GM12874 (cell line): ENCODE measurements around the gene TPSAB1.

Experiments used
- TF ChIP-seq, protein P1 (sequence below): IDR thresholded peaks from 2 replicates; pipeline ENCODE4 v1.5.1; 2011; ENCODE audit warnings: low read depth, mild to moderate bottlenecking, control low read depth, low read length, moderate library complexity; ENCODE audit not compliant: insufficient read depth

Gene TPSAB1

DNA sequence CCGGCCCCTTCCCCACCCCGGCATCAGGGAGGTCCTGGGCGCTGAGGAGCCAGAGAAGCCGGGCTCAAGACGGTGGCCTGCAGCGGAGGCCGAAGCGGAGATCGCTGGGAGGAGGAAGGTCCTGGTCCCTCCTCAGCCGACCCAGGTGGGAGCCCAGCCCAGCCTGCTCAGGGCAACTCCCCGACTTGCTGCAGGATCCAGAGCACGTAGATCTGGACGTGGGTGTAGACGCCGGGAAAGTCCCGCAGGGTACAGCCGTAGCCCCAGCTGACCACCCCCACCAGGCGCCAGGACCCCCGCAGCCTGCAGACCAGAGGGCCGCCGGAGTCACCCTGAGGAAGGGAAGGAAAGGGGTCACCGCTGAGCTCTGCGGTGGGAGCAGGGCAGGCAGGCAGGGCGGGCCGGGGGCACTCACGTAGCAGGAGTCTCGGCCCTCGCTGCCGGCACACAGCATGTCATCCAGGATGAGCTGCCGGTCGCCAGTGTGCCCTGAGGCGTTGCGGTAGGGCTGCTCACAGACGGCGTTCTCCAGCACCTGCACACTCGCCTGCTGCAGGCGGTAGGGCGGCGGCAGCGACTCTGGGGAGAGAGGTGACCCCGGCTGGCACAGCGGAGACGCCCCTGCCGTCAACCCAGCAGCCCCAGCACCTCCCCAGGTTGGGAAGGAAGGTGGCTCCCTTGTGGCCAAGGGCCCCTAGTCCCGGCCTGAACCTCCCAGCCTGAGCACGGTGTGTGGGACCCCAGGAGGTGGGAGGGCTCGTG lies 20.8 kb downstream of the TPSAB1 start:
- TF ChIP-seq, protein P1, sequence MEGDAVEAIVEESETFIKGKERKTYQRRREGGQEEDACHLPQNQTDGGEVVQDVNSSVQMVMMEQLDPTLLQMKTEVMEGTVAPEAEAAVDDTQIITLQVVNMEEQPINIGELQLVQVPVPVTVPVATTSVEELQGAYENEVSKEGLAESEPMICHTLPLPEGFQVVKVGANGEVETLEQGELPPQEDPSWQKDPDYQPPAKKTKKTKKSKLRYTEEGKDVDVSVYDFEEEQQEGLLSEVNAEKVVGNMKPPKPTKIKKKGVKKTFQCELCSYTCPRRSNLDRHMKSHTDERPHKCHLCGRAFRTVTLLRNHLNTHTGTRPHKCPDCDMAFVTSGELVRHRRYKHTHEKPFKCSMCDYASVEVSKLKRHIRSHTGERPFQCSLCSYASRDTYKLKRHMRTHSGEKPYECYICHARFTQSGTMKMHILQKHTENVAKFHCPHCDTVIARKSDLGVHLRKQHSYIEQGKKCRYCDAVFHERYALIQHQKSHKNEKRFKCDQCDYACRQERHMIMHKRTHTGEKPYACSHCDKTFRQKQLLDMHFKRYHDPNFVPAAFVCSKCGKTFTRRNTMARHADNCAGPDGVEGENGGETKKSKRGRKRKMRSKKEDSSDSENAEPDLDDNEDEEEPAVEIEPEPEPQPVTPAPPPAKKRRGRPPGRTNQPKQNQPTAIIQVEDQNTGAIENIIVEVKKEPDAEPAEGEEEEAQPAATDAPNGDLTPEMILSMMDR: no peak

DNA sequence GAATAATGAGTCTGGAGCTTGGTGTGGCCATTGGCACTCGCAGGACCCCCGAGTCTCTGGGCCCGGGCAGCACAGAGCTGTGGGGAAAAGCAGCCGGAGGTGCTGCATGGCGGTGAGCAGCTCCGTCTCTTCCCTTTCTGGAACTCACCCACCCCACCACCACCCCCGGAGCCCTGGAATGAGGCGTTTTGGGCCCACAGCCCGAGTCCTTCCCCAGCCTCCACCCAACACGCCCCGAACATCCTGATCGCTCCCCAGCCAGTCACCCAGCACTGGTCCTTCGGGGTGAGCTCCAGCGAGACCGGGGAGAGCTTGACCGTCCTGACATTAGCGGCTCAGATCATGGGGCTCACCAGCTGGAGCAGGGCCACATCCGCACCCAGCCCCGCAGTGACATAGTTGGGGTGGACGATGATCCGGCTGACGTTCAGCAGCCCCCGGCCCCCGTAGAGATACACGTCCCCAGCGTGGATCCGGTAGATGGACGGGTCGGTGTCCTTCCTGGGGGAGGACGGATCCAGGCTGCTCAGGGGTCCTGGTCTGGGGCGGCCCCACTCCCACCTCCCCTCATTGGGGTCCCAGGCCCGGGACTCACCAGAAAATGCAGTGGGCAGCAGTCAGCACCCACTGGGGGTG lies 21.8 kb downstream of the TPSAB1 start:
- TF ChIP-seq, protein P1: no peak

DNA sequence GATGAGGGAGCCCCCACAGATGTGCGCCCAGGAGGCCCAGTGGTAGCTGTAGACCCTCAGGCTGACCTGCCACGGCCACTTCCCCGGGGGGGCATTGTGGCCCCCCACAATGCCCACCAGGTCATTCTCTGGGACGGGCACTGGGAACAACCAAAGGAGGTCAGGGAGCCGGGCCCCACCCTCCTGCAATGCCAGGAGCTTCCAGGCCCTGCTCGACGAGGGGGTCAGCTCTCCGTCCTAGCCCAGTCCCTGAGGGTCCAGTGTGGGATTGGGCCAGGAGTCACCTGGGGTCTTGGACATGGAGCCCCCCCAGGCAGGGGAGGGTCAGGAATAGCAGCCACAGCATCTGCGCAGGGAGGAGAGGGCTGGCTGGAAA lies 22.3 kb downstream of the TPSAB1 start:
- TF ChIP-seq, protein P1: no peak

DNA sequence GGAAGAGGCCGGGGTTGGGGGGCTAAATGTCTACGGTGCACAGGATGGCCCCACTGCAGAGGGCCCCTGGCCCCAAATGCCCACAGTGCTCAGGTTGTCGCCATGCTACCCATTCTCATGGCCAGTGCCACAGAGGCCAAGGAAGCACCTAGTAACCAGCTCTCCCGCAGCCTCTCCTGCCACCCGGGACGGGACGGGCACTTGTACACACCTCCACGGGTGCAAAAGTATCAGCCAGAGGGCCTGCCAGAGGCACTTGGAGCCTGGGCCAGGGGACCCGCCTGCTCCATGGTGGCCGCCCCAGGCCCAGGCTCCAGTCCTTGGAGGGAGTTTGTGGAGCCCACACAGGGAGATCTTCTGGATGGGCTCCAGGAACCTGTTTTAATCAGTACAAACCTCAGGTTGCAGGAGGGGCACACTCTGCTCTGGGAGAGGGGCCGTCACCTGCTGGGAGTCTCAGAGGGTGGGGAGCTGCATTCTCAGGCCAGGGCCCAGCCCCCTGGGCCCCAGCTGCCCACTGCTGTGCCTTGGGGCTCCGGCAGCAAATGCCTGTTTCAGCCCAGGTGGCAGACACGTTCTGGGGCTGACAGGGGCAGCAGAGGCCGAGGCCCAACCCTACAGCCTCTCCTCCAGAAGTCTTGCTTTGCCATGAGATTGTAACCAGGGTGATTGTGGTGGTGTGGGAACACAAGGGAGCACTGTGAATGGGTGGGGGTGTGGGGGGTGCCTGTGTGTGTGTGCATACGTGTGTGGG lies 23.3 kb downstream of the TPSAB1 start:
- TF ChIP-seq, protein P1: no peak

DNA sequence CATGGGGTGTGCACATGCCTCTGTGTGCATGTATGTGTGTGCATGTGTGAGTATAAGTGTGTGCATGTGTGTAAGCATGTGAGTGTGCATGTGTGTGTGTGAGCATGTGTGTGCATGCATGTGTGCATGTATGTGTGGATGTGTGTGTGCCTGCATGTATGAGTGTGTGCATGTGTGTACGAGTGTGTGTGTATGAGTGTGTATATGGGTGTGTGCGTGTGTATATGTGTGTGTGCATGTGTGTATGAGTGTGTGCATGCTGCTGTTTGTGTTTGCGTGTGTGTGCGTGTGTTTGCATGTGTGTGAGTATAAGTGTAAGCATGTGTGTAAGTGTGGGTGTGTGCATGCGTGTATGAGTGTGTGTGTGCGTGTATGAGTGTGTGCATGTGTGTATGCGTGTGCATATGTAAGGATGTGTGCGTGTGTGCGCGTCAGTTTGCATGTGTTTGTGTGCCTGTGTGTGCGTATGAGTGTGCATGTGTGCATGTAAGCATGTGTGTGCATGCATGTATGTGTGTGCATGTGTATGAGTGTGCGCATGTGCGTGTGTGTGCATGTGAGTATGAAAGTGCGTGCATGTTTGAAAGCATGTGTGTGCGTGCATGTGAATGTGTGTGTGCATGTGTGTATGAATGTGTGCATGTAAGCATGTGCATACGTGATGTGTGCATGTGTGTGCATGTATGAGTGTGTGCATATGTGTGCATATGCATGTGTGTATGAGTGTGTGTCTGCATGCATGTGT lies 24.0 kb downstream of the TPSAB1 start:
- TF ChIP-seq, protein P1: no peak

DNA sequence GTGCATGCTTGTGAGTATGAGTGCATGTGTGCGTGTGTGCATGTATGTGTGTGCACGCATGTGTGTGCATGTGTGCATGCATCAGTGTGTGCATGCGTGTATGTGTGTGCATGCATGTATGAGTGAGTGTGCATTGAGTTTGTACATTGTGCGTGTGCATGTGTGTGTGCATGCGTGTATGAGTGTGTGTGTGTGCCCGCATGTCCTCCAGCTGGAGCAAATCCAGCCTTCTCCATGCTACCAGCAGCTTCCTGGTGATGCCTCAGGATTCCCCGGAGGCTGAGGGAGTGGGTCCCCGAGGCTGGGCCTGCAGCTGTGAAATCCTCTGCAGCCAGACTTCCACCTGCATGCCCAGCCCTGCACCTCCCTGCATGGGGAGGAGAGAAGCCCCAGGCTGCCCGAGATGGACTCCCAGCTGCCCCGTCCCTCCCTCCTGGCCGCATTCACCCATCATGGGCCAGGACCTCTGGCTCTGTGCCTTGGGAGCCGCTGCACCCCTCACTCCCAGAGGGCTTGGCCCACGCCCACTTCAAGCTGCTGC lies 24.7 kb downstream of the TPSAB1 start:
- TF ChIP-seq, protein P1: no peak
